NB4 (cell line): ENCODE measurements around the gene HGFAC.
A peak's percentile ranks its signal among the peaks of the same experiment; 100 is the strongest.

Experiments
- DNase-seq: peaks from one replicate; pipeline ENCODE4 v3.0.0; 2010; ENCODE audit warnings: low read depth
- H3K4me3 ChIP-seq: one replicate; pipeline ENCODE4 v1.5.1; 2011; ENCODE audit warnings: mild to moderate bottlenecking, low read depth, low read length, moderate library complexity
- CTCF ChIP-seq: IDR thresholded peaks from one replicate; pipeline ENCODE4 v1.5.1; 2012; ENCODE audit warnings: low read depth, low read length
- MAX ChIP-seq: IDR thresholded peaks from 2 replicates; pipeline ENCODE4 v1.6.1; 2011; ENCODE audit warnings: low read depth, low read length
- MYC ChIP-seq: IDR thresholded peaks from 2 replicates; pipeline ENCODE4 v1.6.1; 2011; ENCODE audit warnings: low read depth, low read length
- POLR2A ChIP-seq: IDR thresholded peaks from 2 replicates; pipeline ENCODE4 v1.6.1; 2011; ENCODE audit warnings: mild to moderate bottlenecking; ENCODE audit not compliant: insufficient read length; ENCODE audit errors: extremely low read depth

Gene HGFAC

GRCh38 chr4:3433138-3433869 is 8.5 kb upstream of the HGFAC start:
- H3K4me3 ChIP-seq: no peak overlapping the region
- TF ChIP-seq CTCF (no peak), MYC (no peak), MAX (no peak), POLR2A (no peak)
- no peak for DNase-seq

GRCh38 chr4:3434881-3435685 is 6.7 kb upstream of the HGFAC start:
- TF ChIP-seq POLR2A (no peak), CTCF (peak; percentile 13), MAX (no peak), MYC (no peak)
- no peak overlapping the region for H3K4me3 ChIP-seq
- no peak for DNase-seq

GRCh38 chr4:3435686-3435956 is 6.1 kb upstream of the HGFAC start:
- no peak for DNase-seq
- no peak overlapping the region for H3K4me3 ChIP-seq
- TF ChIP-seq MYC (no peak), MAX (no peak), POLR2A (no peak), CTCF (no peak)

- H3K4me3 ChIP-seq: no peak overlapping the region
- no peak for TF ChIP-seq MAX
- TF ChIP-seq POLR2A: no peak
- TF ChIP-seq MYC: no peak
- no peak for TF ChIP-seq CTCF
- DNase-seq: no peak
These were observed 5.5 kb upstream of the HGFAC start for GRCh38 chr4:3436048-3436797.

GRCh38 chr4:3436798-3437581 is 4.8 kb upstream of the HGFAC start:
- H3K4me3 ChIP-seq: no peak overlapping the region
- no peak for TF ChIP-seq POLR2A
- no peak for DNase-seq
